ENCODE measurements around the gene ADGRL3.

The ADGRL3 gene

GRCh38 chr4:61277785-61278760 lies 77.9 kb downstream of the ADGRL3 start:
- H3K27ac ChIP-seq (ENCODE audit: low read depth, low read length, poor library complexity, severe bottlenecking), result no peak overlapping the region
- H4K20me1 ChIP-seq (ENCODE audit: insufficient read depth, low read length), result no peaks in the 10 kb centered on the region
- H3K4me3 ChIP-seq (ENCODE audit: low read depth, low read length, poor library complexity, severe bottlenecking), result no peak overlapping the region
- no peaks in the 10 kb centered on the region for H3K4me1 ChIP-seq (ENCODE audit: insufficient read depth, low read length, severe bottlenecking)
- no peak for TF ChIP-seq EZH2 (IDR thresholded peaks at IDR 0.05; ENCODE audit: borderline replicate concordance, low read length)
- no peak for TF ChIP-seq CTCF (IDR thresholded peaks at IDR 0.05; ENCODE audit: low read length)
- H2AFZ ChIP-seq (ENCODE audit: low read length), result no peak overlapping the region
- no peaks in the 10 kb centered on the region for H3K9me2 ChIP-seq (ENCODE audit: low read depth, low read length)
- no peaks in the 10 kb centered on the region for H3F3A ChIP-seq (ENCODE audit: insufficient read depth, low read length)
- no peaks in the 10 kb centered on the region for H3K79me2 ChIP-seq (ENCODE audit: insufficient read depth, low read length)
- no peaks in the 10 kb centered on the region for H3K36me3 ChIP-seq (ENCODE audit: insufficient read depth, low read length)
- H3K9ac ChIP-seq (ENCODE audit: low read length), result no peak overlapping the region
- H3K4me2 ChIP-seq (ENCODE audit: low read length), result no peak overlapping the region
- no peaks in the 10 kb centered on the region for H3K9me3 ChIP-seq (ENCODE audit: low read length)
- no peaks in the 10 kb centered on the region for H3K27me3 ChIP-seq (ENCODE audit: insufficient read depth, low read length)

DNA sequence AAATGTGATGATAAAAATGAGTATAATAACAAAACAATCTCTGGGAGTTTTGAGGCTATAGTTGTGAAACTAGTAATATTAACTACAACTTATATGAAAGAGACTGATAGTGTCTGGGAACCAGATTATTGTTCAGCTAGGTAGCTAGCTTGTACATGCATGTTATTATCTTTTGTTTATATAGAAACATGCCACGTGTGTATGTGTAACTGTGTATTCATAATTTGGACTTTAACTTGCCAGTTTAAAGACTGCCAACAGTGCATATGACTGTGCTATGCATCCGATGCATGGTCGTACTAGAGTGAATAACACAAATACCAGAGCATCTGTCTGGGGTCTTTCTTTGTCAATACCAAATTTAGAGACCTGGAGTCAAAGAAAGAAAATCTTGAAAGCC lies 92.2 kb downstream of the ADGRL3 start:
- Histone ChIP-seq H3K27ac (ENCODE audit: low read depth, low read length, poor library complexity, severe bottlenecking) (no peak overlapping the region), H3K9me3 (ENCODE audit: low read length) (no peaks in the 10 kb centered on the region), H2AFZ (ENCODE audit: low read length) (no peak overlapping the region), H3K4me1 (ENCODE audit: insufficient read depth, low read length, severe bottlenecking) (no peaks in the 10 kb centered on the region), H3K27me3 (ENCODE audit: insufficient read depth, low read length) (no peaks in the 10 kb centered on the region), H3K9ac (ENCODE audit: low read length) (no peak overlapping the region), H3K79me2 (ENCODE audit: insufficient read depth, low read length) (no peaks in the 10 kb centered on the region), H3K9me2 (ENCODE audit: low read depth, low read length) (no peaks in the 10 kb centered on the region), H4K20me1 (ENCODE audit: insufficient read depth, low read length) (no peaks in the 10 kb centered on the region), H3K4me2 (ENCODE audit: low read length) (no peak overlapping the region), H3K4me3 (ENCODE audit: low read depth, low read length, poor library complexity, severe bottlenecking) (no peak overlapping the region), H3K36me3 (ENCODE audit: insufficient read depth, low read length) (no peaks in the 10 kb centered on the region), H3F3A (ENCODE audit: insufficient read depth, low read length) (no peaks in the 10 kb centered on the region)
- no peak for TF ChIP-seq CTCF (IDR thresholded peaks at IDR 0.05; ENCODE audit: low read length)
- no peak for TF ChIP-seq EZH2 (IDR thresholded peaks at IDR 0.05; ENCODE audit: borderline replicate concordance, low read length)

- H3K4me3 ChIP-seq (ENCODE audit: low read depth, low read length, poor library complexity, severe bottlenecking), result no peak overlapping the region
- no peak overlapping the region for H2AFZ ChIP-seq (ENCODE audit: low read length)
- H3K27me3 ChIP-seq (ENCODE audit: insufficient read depth, low read length), result no peaks in the 10 kb centered on the region
- H3K36me3 ChIP-seq (ENCODE audit: insufficient read depth, low read length), result no peaks in the 10 kb centered on the region
- no peak overlapping the region for H3K27ac ChIP-seq (ENCODE audit: low read depth, low read length, poor library complexity, severe bottlenecking)
- no peaks in the 10 kb centered on the region for H4K20me1 ChIP-seq (ENCODE audit: insufficient read depth, low read length)
- no peaks in the 10 kb centered on the region for H3K4me1 ChIP-seq (ENCODE audit: insufficient read depth, low read length, severe bottlenecking)
- no peaks in the 10 kb centered on the region for H3F3A ChIP-seq (ENCODE audit: insufficient read depth, low read length)
- TF ChIP-seq EZH2 (IDR thresholded peaks at IDR 0.05; ENCODE audit: borderline replicate concordance, low read length) (no peak), CTCF (IDR thresholded peaks at IDR 0.05; ENCODE audit: low read length) (no peak)
- H3K9ac ChIP-seq (ENCODE audit: low read length), result no peak overlapping the region
- H3K9me3 ChIP-seq (ENCODE audit: low read length), result no peaks in the 10 kb centered on the region
- no peaks in the 10 kb centered on the region for H3K79me2 ChIP-seq (ENCODE audit: insufficient read depth, low read length)
- no peaks in the 10 kb centered on the region for H3K9me2 ChIP-seq (ENCODE audit: low read depth, low read length)
- H3K4me2 ChIP-seq (ENCODE audit: low read length), result no peak overlapping the region
These were observed 93.7 kb downstream of the ADGRL3 start for GRCh38 chr4:61293707-61294400.

All from OCI-LY1 (cell line).